Measurements from ENCODE around the gene CCDC186. TPM values are rescaled to one million over a fixed set of nuclear protein-coding genes. Genes with fewer than 3 reads are reported as not detected.

CCDC186 gene
- total RNA-seq, 1 experiment from 2014 or later: 14.3 TPM

- Histone ChIP-seq H3K4me1 (replicated peaks; ENCODE audit: insufficient read depth) (peaks cover 22% of the 10 kb centered on the region), H3K79me2 (ENCODE audit: low read depth) (peaks cover 48% of the 10 kb centered on the region), H3K4me3 (no peak overlapping the region), H3F3A (ENCODE audit: insufficient read depth, low read depth) (peaks cover 11% of the 10 kb centered on the region; the same call in 1 of the 2 replicates), H3K27me3 (ENCODE audit: insufficient read depth, low read depth) (no peaks in the 10 kb centered on the region), H3K9me2 (ENCODE audit: insufficient read depth) (no peaks in the 10 kb centered on the region), H3K4me2 (no peak overlapping the region), H4K20me1 (ENCODE audit: insufficient read depth) (no peaks in the 10 kb centered on the region), H3K36me3 (ENCODE audit: low read depth) (peaks cover 16% of the 10 kb centered on the region; the same call in 1 of the 2 replicates), H3K9me3 (ENCODE audit: insufficient read depth, low read depth) (no peaks in the 10 kb centered on the region), H3K27ac (no peak overlapping the region), H2AFZ (no peak overlapping the region)
- intact Hi-C loops (cut with micrococcal nuclease; ENCODE audit: unreplicated experiment): no loop called here
- TF ChIP-seq EZH2 (IDR thresholded peaks at IDR 0.05; ENCODE audit: low read depth) (no peak), CTCF (conservative IDR thresholded peaks at IDR 0.05) (no peak)
- DNase-seq: no peak
- no TSS peak for BruUV-seq (replicated peaks)
- CTCF ChIA-PET: no interaction called here
- POLR2A ChIA-PET (ENCODE audit: unreplicated experiment): no interaction called here
Observed at GRCh38 chr10:114163062-114163461, 10.9 kb downstream of the CCDC186 start.

- no peaks in the 10 kb centered on the region for H3K27me3 ChIP-seq (ENCODE audit: insufficient read depth, low read depth)
Observed at GRCh38 chr10:114157912-114158311, 16.1 kb downstream of the CCDC186 start.

GRCh38 chr10:114151892-114152291 lies 22.1 kb downstream of the CCDC186 start:
- intact Hi-C loops (cut with micrococcal nuclease; ENCODE audit: unreplicated experiment): no loop called here
- no TSS peak for BruUV-seq (replicated peaks)
- H3K9me2 ChIP-seq (ENCODE audit: insufficient read depth): no peaks in the 10 kb centered on the region
- H3K4me3 ChIP-seq: no peak overlapping the region
- H4K20me1 ChIP-seq (ENCODE audit: insufficient read depth): no peaks in the 10 kb centered on the region
- no peak overlapping the region for H2AFZ ChIP-seq
- no peaks in the 10 kb centered on the region for H3K27me3 ChIP-seq (ENCODE audit: insufficient read depth, low read depth)
- peaks cover 8% of the 10 kb centered on the region; the same call in 1 of the 2 replicates for H3F3A ChIP-seq (ENCODE audit: insufficient read depth, low read depth)
- TF ChIP-seq EZH2 (IDR thresholded peaks at IDR 0.05; ENCODE audit: low read depth) (no peak), CTCF (conservative IDR thresholded peaks at IDR 0.05) (no peak)
- H3K79me2 ChIP-seq (ENCODE audit: low read depth): no peaks in the 10 kb centered on the region
- POLR2A ChIA-PET (ENCODE audit: unreplicated experiment): interaction anchor here (0.6 kb wide), 1 partner anchor 257 kb away, joined by 7 read pairs; no protein-coding TSS in a partner anchor
- peaks cover 10% of the 10 kb centered on the region for H3K4me1 ChIP-seq (replicated peaks; ENCODE audit: insufficient read depth)
- H3K36me3 ChIP-seq (ENCODE audit: low read depth): peaks cover 6% of the 10 kb centered on the region
- H3K4me2 ChIP-seq: 0 out of 2 replicates have a peak overlapping the region, but pooled peaks have one; percentile 34
- CTCF ChIA-PET: no interaction called here
- no peaks in the 10 kb centered on the region for H3K9me3 ChIP-seq (ENCODE audit: insufficient read depth, low read depth)
- peak overlapping the region; percentile 54; the same call in 1 of the 2 replicates for H3K27ac ChIP-seq
- DNase-seq: no peak

More at GRCh38 chr10:114157912-114158311, 16.1 kb downstream of the CCDC186 start:
- Histone ChIP-seq H3K79me2 (ENCODE audit: low read depth) (peaks cover 14% of the 10 kb centered on the region), H3K27ac (no peak overlapping the region), H3K36me3 (ENCODE audit: low read depth) (peaks cover 6% of the 10 kb centered on the region; the same call in 1 of the 2 replicates), H3F3A (ENCODE audit: insufficient read depth, low read depth) (peaks cover 4% of the 10 kb centered on the region; the same call in 1 of the 2 replicates), H3K4me1 (replicated peaks; ENCODE audit: insufficient read depth) (no peaks in the 10 kb centered on the region), H3K9me2 (ENCODE audit: insufficient read depth) (no peaks in the 10 kb centered on the region), H4K20me1 (ENCODE audit: insufficient read depth) (no peaks in the 10 kb centered on the region), H2AFZ (no peak overlapping the region), H3K4me3 (no peak overlapping the region), H3K9me3 (ENCODE audit: insufficient read depth, low read depth) (no peaks in the 10 kb centered on the region), H3K4me2 (no peak overlapping the region)
- intact Hi-C loops (cut with micrococcal nuclease; ENCODE audit: unreplicated experiment): no loop called here
- DNase-seq: no peak
- BruUV-seq (replicated peaks): no TSS peak
- CTCF ChIA-PET: interaction anchor here (0.7 kb wide), 1 partner anchor 241 kb away, joined by 5 read pairs; no protein-coding TSS in a partner anchor
- POLR2A ChIA-PET (ENCODE audit: unreplicated experiment): no interaction called here
- no peak for TF ChIP-seq CTCF (conservative IDR thresholded peaks at IDR 0.05)
- TF ChIP-seq EZH2 (IDR thresholded peaks at IDR 0.05; ENCODE audit: low read depth): no peak

Data from PC-9 (cell line).